Esophagus muscularis mucosa (tissue), 3 donors: ENCODE measurements around the gene HMGA1.

ENCODE experiments used
- EP300 ChIP-seq: sonication (generic); formaldehyde crosslinking; IDR thresholded peaks from one replicate; pipeline ENCODE4 v1.6.1; 2017; ENCODE audit warnings: antibody characterized with exemption
- TF ChIP-seq, protein P1 (sequence below), 3 experiments: fragments of 200-600 bp in 2 of 3; fragments of 450-650 bp in 1 of 3; sonication (generic) in 2 of 3; IDR thresholded peaks; one replicate each; pipeline ENCODE4 v1.5.1; 2017 to 2019; ENCODE audit warnings: antibody characterized with exemption in 3 of 3, mild to moderate bottlenecking in 2 of 3, moderate library complexity in 1 of 3

DNA sequence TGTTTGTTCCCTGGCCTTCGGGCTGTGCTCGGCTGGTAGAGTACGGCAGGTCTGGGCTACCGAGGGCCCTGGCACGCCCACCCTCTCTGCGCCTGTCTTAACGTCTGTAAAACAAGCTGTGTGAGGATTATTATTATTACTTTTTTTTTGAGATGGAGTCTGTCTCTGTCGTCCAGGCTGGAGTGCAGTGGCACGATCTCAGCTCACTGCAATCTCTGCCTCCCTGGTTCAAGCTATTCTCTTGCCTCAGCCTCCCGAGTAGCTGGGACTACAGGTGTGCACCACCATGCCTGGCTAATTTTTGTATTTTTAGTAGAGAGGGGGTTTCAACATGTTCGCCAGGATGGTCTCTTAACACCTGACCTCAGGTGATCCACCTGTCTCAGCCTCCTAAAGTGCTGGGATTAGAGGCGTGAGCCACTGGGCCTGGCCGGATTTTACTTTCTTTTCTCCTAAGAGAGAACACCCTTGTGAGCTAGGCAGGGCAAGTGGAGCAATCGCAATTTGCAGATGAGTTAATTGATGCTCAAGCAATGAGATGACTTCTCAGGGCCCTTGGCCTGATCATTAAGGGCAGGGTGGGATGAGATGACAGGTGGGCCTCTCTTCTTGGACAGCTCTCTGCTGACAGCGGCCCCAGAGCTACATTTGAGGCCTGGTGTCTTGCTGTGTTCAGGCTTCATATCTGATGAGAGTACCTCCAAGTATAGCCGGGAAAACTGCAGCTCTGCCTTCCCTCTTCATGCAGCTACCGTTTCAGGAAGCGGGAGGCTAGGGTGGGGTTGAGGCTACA, 13.0 kb downstream of the HMGA1 start:
- TF ChIP-seq, protein P1, sequence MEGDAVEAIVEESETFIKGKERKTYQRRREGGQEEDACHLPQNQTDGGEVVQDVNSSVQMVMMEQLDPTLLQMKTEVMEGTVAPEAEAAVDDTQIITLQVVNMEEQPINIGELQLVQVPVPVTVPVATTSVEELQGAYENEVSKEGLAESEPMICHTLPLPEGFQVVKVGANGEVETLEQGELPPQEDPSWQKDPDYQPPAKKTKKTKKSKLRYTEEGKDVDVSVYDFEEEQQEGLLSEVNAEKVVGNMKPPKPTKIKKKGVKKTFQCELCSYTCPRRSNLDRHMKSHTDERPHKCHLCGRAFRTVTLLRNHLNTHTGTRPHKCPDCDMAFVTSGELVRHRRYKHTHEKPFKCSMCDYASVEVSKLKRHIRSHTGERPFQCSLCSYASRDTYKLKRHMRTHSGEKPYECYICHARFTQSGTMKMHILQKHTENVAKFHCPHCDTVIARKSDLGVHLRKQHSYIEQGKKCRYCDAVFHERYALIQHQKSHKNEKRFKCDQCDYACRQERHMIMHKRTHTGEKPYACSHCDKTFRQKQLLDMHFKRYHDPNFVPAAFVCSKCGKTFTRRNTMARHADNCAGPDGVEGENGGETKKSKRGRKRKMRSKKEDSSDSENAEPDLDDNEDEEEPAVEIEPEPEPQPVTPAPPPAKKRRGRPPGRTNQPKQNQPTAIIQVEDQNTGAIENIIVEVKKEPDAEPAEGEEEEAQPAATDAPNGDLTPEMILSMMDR (IDR thresholded peaks at IDR 0.05), result no peak
- TF ChIP-seq EP300, result no peak
